SU-DHL-6 (cell line): ENCODE results near the gene MAPK12.

Experiments used
- EZH2phosphoT487 ChIP-seq: fragments of 200-600 bp; sonication (generic), shearing (Covaris generic); conservative IDR thresholded peaks from 2 replicates; pipeline ENCODE4 v1.6.1; 2018; ENCODE audit warnings: mild to moderate bottlenecking, antibody characterized with exemption, low read length, moderate library complexity, mixed read lengths
- TF ChIP-seq, protein P1 (sequence below): fragments of 200-600 bp; sonication (generic); IDR thresholded peaks from one replicate; pipeline ENCODE4 v1.5.1; 2017; ENCODE audit warnings: antibody characterized with exemption, mild to moderate bottlenecking, low read length, moderate library complexity; ENCODE audit not compliant: insufficient read depth, poor library complexity, severe bottlenecking

DNA sequence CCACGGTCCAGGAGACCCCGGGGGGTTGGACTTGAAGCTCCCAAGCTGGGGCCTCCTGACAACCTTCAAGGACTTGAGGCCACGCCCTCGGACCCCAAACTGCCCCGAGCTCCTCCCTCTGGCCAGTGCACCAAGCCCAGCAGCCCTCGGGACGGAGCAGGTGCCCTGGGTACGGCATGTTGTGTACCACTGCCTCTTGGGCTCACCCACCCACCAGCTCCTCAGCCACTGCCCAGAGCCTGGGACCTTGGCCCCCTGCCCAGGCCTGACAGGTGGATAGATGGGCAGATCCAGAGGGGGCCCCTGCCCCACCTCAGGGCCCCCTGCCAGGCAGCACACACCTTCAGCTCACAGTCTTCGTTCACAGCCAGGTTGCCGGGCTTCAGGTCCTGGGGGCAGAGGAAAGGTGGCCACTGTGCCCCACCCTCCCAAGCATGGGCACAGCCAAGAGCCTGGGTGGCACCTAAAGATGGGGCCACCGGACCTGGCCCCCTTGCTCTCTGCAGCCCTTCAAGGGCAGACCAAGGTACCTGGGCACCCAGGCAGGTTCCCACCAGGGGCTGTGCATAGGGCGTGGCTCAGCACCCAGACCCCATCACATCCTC lies 5.1 kb downstream of the MAPK12 start:
- TF ChIP-seq, protein P1, sequence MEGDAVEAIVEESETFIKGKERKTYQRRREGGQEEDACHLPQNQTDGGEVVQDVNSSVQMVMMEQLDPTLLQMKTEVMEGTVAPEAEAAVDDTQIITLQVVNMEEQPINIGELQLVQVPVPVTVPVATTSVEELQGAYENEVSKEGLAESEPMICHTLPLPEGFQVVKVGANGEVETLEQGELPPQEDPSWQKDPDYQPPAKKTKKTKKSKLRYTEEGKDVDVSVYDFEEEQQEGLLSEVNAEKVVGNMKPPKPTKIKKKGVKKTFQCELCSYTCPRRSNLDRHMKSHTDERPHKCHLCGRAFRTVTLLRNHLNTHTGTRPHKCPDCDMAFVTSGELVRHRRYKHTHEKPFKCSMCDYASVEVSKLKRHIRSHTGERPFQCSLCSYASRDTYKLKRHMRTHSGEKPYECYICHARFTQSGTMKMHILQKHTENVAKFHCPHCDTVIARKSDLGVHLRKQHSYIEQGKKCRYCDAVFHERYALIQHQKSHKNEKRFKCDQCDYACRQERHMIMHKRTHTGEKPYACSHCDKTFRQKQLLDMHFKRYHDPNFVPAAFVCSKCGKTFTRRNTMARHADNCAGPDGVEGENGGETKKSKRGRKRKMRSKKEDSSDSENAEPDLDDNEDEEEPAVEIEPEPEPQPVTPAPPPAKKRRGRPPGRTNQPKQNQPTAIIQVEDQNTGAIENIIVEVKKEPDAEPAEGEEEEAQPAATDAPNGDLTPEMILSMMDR: no peak
- no peak for TF ChIP-seq EZH2phosphoT487
